Measurements from ENCODE around the gene PER1.
"Not testable (repeated sequence)": the region's sequence is repeated elsewhere in the genome, so short reads cannot be mapped to it uniquely, and the experiment has no call there.

The PER1 gene

GRCh38 chr17:8152112-8152775 lies at the start of gene PER1:
TSS of gene PER1 (minus strand) at chr17:8152404. CDS start at chr17:8150706, 1,698 bp downstream.
- DNase-seq = peak; percentile 99

- DNase-seq = peak; percentile 95 to 97
These were observed 40.0 kb upstream of the PER1 start for GRCh38 chr17:8192070-8192815.

- no peak for DNase-seq
These were observed 38.3 kb upstream of the PER1 start for GRCh38 chr17:8190506-8190905.

- DNase-seq = peak; percentile 99
These were observed 37.7 kb upstream of the PER1 start, which contains the start of gene BORCS6 for GRCh38 chr17:8189711-8190477. TSS of gene BORCS6 (minus strand) at chr17:8190180. CDS start at chr17:8190140, 40 bp downstream.

GRCh38 chr17:8189041-8189710 lies 37.0 kb upstream of the PER1 start:
- peak in 1 of 2 experiments; percentile 15 for DNase-seq

- peak in 1 of 2 experiments; percentile 35 for DNase-seq
These were observed 36.1 kb upstream of the PER1 start for GRCh38 chr17:8188263-8188839.

- peak; percentile 99 for DNase-seq
These were observed 35.5 kb upstream of the PER1 start for GRCh38 chr17:8187517-8188262.

GRCh38 chr17:8186787-8187516 lies 34.7 kb upstream of the PER1 start:
- peak; percentile 95 to 99 for DNase-seq

- no peak for DNase-seq
These were observed 34.2 kb upstream of the PER1 start for GRCh38 chr17:8186446-8186786.

- peak; percentile 86 to 89 for DNase-seq
These were observed 33.6 kb upstream of the PER1 start for GRCh38 chr17:8185582-8186445.

- DNase-seq = peak; percentile 6 to 44
These were observed 25.0 kb upstream of the PER1 start for GRCh38 chr17:8176998-8177731.

GRCh38 chr17:8176197-8176940 lies 24.2 kb upstream of the PER1 start, which contains the start of gene TMEM107:
TSS of gene TMEM107 (minus strand) at chr17:8176380. CDS start at chr17:8176286, 94 bp downstream.
- peak; percentile 92 to 97 for DNase-seq

- peak; percentile 55 to 60 for DNase-seq
These were observed 23.6 kb upstream of the PER1 start for GRCh38 chr17:8175795-8176196.

GRCh38 chr17:8173871-8174322 lies 21.7 kb upstream of the PER1 start:
- peak in 1 of 2 experiments; percentile 62 for DNase-seq

- DNase-seq = peak; percentile 98 to 99
These were observed 21.1 kb upstream of the PER1 start for GRCh38 chr17:8173056-8173870.

- DNase-seq = not testable (repeated sequence)
These were observed 18.0 kb upstream of the PER1 start for GRCh38 chr17:8170186-8170585.

GRCh38 chr17:8167526-8167925 lies 15.3 kb upstream of the PER1 start:
- DNase-seq = no peak
